Activated B cell treated with CpG ODN at 0.5 μM for 24 hours (primary cell): Measurements from ENCODE around the gene PLA2G7. TPM values are rescaled to one million over a fixed set of nuclear protein-coding genes. Genes with fewer than 3 reads are reported as not detected.
"Not testable (repeated sequence)": the region's sequence is repeated elsewhere in the genome, so short reads cannot be mapped to it uniquely, and the experiment has no call there.

Experiments used
- ATAC-seq: fragments of 200-7000 bp; cut with Tn5 transposase; one replicate; pipeline ENCODE4 v1.10.0; 2021; ENCODE audit warnings: low read depth, mild to moderate bottlenecking, moderate library complexity
- CTCF ChIA-PET: fragments of 350-600 bp; sonication (Branson Sonifier 250); formaldehyde crosslinking; loops from one replicate; lab custom pipeline; 2021; ENCODE audit warnings: antibody characterized with exemption; lab: Charles Lee
- POLR2A ChIA-PET: fragments of 350-600 bp; sonication (Branson Sonifier 250); formaldehyde crosslinking; loops from one replicate; lab custom pipeline; 2021; ENCODE audit warnings: antibody characterized with exemption; lab: Charles Lee
- DNase-seq: peaks from one replicate; pipeline ENCODE4 v3.0.0; 2022
- H3K27ac Mint-ChIP-seq: one replicate; pipeline ENCODE4 v1.8.0; 2020; ENCODE audit warnings: mixed read lengths
- H3K27me3 Mint-ChIP-seq: one replicate; pipeline ENCODE4 v1.8.0; 2021; ENCODE audit warnings: mixed read lengths
- H3K36me3 Mint-ChIP-seq: one replicate; pipeline ENCODE4 v1.8.0; 2021; ENCODE audit warnings: low read depth, mixed read lengths
- H3K4me1 Mint-ChIP-seq: one replicate; pipeline ENCODE4 v1.8.0; 2021; ENCODE audit warnings: mixed read lengths
- H3K4me3 Mint-ChIP-seq: one replicate; pipeline ENCODE4 v1.8.0; 2020; ENCODE audit warnings: mild to moderate bottlenecking, mixed read lengths
- H3K9me3 Mint-ChIP-seq: one replicate; pipeline ENCODE4 v1.8.0; 2020; ENCODE audit warnings: mixed read lengths
- intact Hi-C: fragments of 100-400 bp; cut with micrococcal nuclease; formaldehyde crosslinking; loops from one replicate; pipeline ENCODE4 v1.15.1; 2024
- total RNA-seq: library from RNA; stranded (reverse); gene quantifications from 2 replicates; pipeline ENCODE4 v1.2.3, GENCODE V29; 2022
- TF ChIP-seq, protein P1 (sequence below): fragments of 200-600 bp; IDR thresholded peaks from one replicate; pipeline ENCODE4 v1.8.0; 2022; ENCODE audit warnings: antibody characterized with exemption, mild to moderate bottlenecking

PLA2G7 gene
- total RNA-seq, 1 donor from 2014 or later: 0.38 TPM

DNA sequence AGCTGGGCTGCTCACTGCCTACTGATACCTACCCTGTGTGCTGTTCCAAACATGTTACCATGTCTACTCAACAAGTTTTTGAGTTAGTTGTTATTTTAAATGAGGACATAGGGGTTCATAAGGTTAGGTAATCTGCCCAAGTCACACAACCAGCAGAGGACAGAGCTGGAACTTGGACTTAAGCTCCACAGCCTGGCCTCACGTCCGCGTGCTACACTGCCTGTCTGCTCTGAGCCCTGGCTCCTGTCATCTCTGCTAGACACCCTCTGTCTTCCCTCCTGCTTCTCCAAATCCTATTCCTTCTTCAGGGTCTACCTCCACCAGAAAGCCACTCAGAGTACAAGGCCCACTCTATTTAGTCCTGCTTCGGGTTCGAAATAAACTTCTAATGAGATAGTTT, 29.8 kb upstream of the PLA2G7 start:
- ATAC-seq: no peak

GRCh38 chr6:46764280-46764679, 29.1 kb upstream of the PLA2G7 start:
- H3K4me3 Mint-ChIP-seq, CTCF ChIA-PET, ATAC-seq: not testable (repeated sequence)

More for the DNA sequence above, 29.8 kb upstream of the PLA2G7 start:
- Mint-ChIP-seq H3K4me3 (no peak overlapping the region), H3K9me3 (peaks cover 8% of the 10 kb centered on the region), H3K36me3 (no peaks in the 10 kb centered on the region), H3K4me1 (no peaks in the 10 kb centered on the region), H3K27me3 (peaks cover 4% of the 10 kb centered on the region), H3K27ac (no peak overlapping the region)
- TF ChIP-seq, protein P1, sequence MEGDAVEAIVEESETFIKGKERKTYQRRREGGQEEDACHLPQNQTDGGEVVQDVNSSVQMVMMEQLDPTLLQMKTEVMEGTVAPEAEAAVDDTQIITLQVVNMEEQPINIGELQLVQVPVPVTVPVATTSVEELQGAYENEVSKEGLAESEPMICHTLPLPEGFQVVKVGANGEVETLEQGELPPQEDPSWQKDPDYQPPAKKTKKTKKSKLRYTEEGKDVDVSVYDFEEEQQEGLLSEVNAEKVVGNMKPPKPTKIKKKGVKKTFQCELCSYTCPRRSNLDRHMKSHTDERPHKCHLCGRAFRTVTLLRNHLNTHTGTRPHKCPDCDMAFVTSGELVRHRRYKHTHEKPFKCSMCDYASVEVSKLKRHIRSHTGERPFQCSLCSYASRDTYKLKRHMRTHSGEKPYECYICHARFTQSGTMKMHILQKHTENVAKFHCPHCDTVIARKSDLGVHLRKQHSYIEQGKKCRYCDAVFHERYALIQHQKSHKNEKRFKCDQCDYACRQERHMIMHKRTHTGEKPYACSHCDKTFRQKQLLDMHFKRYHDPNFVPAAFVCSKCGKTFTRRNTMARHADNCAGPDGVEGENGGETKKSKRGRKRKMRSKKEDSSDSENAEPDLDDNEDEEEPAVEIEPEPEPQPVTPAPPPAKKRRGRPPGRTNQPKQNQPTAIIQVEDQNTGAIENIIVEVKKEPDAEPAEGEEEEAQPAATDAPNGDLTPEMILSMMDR: no peak
- no peak for DNase-seq
- intact Hi-C loops: no loop called here
- ChIA-PET POLR2A (no interaction called here), CTCF (no interaction called here)

DNA sequence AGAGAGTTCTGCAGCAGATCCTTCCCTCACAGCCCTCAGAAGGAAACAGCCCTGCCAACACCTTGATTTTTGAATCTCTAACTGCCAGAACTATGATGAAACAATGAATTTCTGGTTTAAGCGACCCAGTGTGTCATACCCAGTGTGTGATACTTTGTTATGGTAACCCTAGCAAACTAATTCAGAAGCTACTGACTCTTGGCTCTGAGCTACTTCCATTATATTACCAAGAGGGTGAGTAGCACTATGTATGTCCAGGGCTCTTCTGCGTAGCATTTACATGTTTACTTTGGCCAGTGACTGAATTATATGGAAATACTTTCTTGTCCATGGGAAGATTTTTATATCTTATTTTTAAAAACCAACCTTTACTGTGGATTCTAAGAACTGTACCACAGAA, 28.3 kb upstream of the PLA2G7 start:
- H3K4me1 Mint-ChIP-seq: no peaks in the 10 kb centered on the region
- intact Hi-C loops: no loop called here
- TF ChIP-seq, protein P1: no peak
- H3K9me3 Mint-ChIP-seq: peaks cover 8% of the 10 kb centered on the region
- POLR2A ChIA-PET: no interaction called here
- DNase-seq (no peak), ATAC-seq (no peak)
- no peaks in the 10 kb centered on the region for H3K36me3 Mint-ChIP-seq
- CTCF ChIA-PET: no interaction called here
- peaks cover 3% of the 10 kb centered on the region for H3K27me3 Mint-ChIP-seq
- H3K4me3 Mint-ChIP-seq: no peak overlapping the region
- H3K27ac Mint-ChIP-seq: no peak overlapping the region

More at GRCh38 chr6:46764280-46764679, 29.1 kb upstream of the PLA2G7 start:
- H3K27me3 Mint-ChIP-seq, H3K4me1 Mint-ChIP-seq, H3K36me3 Mint-ChIP-seq, POLR2A ChIA-PET, DNase-seq, H3K27ac Mint-ChIP-seq, H3K9me3 Mint-ChIP-seq, intact Hi-C loops: not testable (repeated sequence)

DNA sequence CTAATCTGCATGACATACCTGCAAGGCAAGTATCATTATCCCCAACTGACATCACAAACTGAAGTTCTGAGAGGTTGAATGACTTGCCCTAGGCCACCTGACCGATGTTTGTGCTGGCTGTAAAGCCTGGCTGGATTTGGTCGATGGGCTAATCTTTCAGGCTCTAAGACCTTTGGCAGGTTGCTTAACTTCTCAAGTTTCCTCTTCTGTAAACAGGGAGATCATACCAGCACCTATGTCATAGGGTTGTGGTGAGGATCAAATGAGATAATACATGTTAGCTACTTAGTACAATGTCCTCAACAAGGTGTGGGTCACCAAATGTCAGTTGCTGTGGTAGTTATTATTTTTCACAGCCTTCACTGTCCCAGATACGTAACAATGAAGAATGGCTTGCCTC, 25.8 kb upstream of the PLA2G7 start:
- H3K27me3 Mint-ChIP-seq: peaks cover 3% of the 10 kb centered on the region
- ATAC-seq (no peak), DNase-seq (no peak)
- TF ChIP-seq, protein P1: no peak
- no peak overlapping the region for H3K4me3 Mint-ChIP-seq
- no peaks in the 10 kb centered on the region for H3K9me3 Mint-ChIP-seq
- H3K27ac Mint-ChIP-seq: no peak overlapping the region
- ChIA-PET CTCF (no interaction called here), POLR2A (no interaction called here)
- intact Hi-C loops: no loop called here
- no peaks in the 10 kb centered on the region for H3K4me1 Mint-ChIP-seq
- H3K36me3 Mint-ChIP-seq: no peaks in the 10 kb centered on the region

- H3K9me3 Mint-ChIP-seq: no peaks in the 10 kb centered on the region
Observed at GRCh38 chr6:46758960-46759753, 24.0 kb upstream of the PLA2G7 start.

More at GRCh38 chr6:46758960-46759753, 24.0 kb upstream of the PLA2G7 start:
- Mint-ChIP-seq H3K27me3 (peaks cover 3% of the 10 kb centered on the region), H3K36me3 (no peaks in the 10 kb centered on the region), H3K4me3 (no peak overlapping the region), H3K4me1 (no peaks in the 10 kb centered on the region), H3K27ac (no peak overlapping the region)
- POLR2A ChIA-PET: no interaction called here
- intact Hi-C loops: no loop called here
- TF ChIP-seq, protein P1: no peak
- DNase-seq: no peak
- CTCF ChIA-PET: no interaction called here
- ATAC-seq: no peak
